IMR-90 (cell line): ENCODE results near the gene SPAG16. TPM values are rescaled to one million over a fixed set of nuclear protein-coding genes. Genes with fewer than 3 reads are reported as not detected.

ENCODE experiments used
- ATAC-seq: fragments of 200-7000 bp; cut with Tn5 transposase; 2 replicates; pipeline ENCODE4 v1.9.1; 2020; ENCODE audit warnings: low read depth, mild to moderate bottlenecking, moderate library complexity
- BruUV-seq: library from RNA; stranded (reverse); fragments of 400-500 nt; replicated peaks from 2 replicates; lab custom pipeline; 2021; lab: Mats Ljungman, UMichigan
- CTCF ChIA-PET: fragments of 300-600 bp; formaldehyde crosslinking; extraction: SDS; loops from one replicate; lab custom pipeline; 2021; ENCODE audit warnings: antibody characterized with exemption; lab: Yijun Ruan, JAX
- POLR2A ChIA-PET: fragments of 300-600 bp; sonication (Branson Sonifier 250); formaldehyde crosslinking; loops from one replicate; lab custom pipeline; 2022; ENCODE audit warnings: antibody characterized with exemption; ENCODE audit not compliant: unreplicated experiment; lab: Charles Lee
- DNase-seq: peaks from one replicate; pipeline ENCODE4 v3.0.0; 2013
- H2AFZ ChIP-seq: replicated peaks from 2 replicates; pipeline ENCODE3; 2013; ENCODE audit warnings: low read length, mild to moderate bottlenecking; ENCODE audit not compliant: poor library complexity
- H2AK5ac ChIP-seq: 2 replicates; pipeline ENCODE4 v1.6.1; 2013; ENCODE audit warnings: low read depth, low read length, inconsistent platforms
- H2AK9ac ChIP-seq: replicated peaks from 2 replicates; pipeline ENCODE3; 2013; ENCODE audit warnings: mild to moderate bottlenecking, low read depth, low read length, moderate library complexity; ENCODE audit not compliant: poor library complexity
- H2BK120ac ChIP-seq: 2 replicates; pipeline ENCODE4 v1.6.1; 2013; ENCODE audit warnings: low read depth, low read length, inconsistent platforms
- H2BK15ac ChIP-seq: 3 replicates; pipeline ENCODE4 v1.6.1; 2013; ENCODE audit warnings: low read depth, low read length, inconsistent platforms
- H2BK20ac ChIP-seq: 2 replicates; pipeline ENCODE4 v1.6.1; 2013; ENCODE audit warnings: low read depth, mild to moderate bottlenecking, inconsistent platforms, low read length, moderate library complexity
- H2BK5ac ChIP-seq: 2 replicates; pipeline ENCODE4 v1.6.1; 2013; ENCODE audit warnings: mild to moderate bottlenecking, low read depth, low read length, inconsistent platforms; ENCODE audit not compliant: poor library complexity, severe bottlenecking
- H3K14ac ChIP-seq: replicated peaks from 2 replicates; pipeline ENCODE4 v1.6.1; 2013; ENCODE audit warnings: low read depth, low read length, inconsistent platforms
- H3K18ac ChIP-seq: 2 replicates; pipeline ENCODE4 v1.6.1; 2013; ENCODE audit warnings: low read depth, low read length, control low read depth
- H3K23ac ChIP-seq: 2 replicates; pipeline ENCODE4 v1.6.1; 2013; ENCODE audit warnings: low read depth, low read length, inconsistent platforms
- H3K27ac ChIP-seq: 2 replicates; pipeline ENCODE4 v1.5.1; 2013; ENCODE audit warnings: mild to moderate bottlenecking, control low read depth, low read length; ENCODE audit not compliant: insufficient read depth
- H3K27me3 ChIP-seq: 2 replicates; pipeline ENCODE4 v1.6.1; 2013; ENCODE audit warnings: low read length; ENCODE audit not compliant: control insufficient read depth, insufficient read depth
- H3K36me3 ChIP-seq: 2 replicates; pipeline ENCODE4 v1.6.1; 2013; ENCODE audit warnings: low read length, mixed read lengths; ENCODE audit not compliant: control insufficient read depth, insufficient read depth
- H3K4ac ChIP-seq: 2 replicates; pipeline ENCODE4 v1.6.1; 2013; ENCODE audit warnings: low read depth, low read length, inconsistent platforms
- H3K4me1 ChIP-seq: 2 replicates; pipeline ENCODE4 v1.6.1; 2013; ENCODE audit warnings: low read length, mixed read lengths; ENCODE audit not compliant: control insufficient read depth, insufficient read depth
- H3K4me2 ChIP-seq: 2 replicates; pipeline ENCODE4 v1.6.1; 2013; ENCODE audit warnings: low read depth, mild to moderate bottlenecking, control low read depth, low read length, moderate library complexity
- H3K4me3 ChIP-seq: 2 replicates; pipeline ENCODE4 v1.5.1; 2013; ENCODE audit warnings: low read depth, mild to moderate bottlenecking, control low read depth, low read length, moderate library complexity; ENCODE audit not compliant: insufficient read depth
- H3K56ac ChIP-seq: 2 replicates; pipeline ENCODE4 v1.6.1; 2013; ENCODE audit warnings: low read length, inconsistent platforms; ENCODE audit not compliant: insufficient read depth; ENCODE audit errors: extremely low read depth
- H3K79me1 ChIP-seq, 2 experiments: 2 replicates each; pipeline ENCODE4 v1.6.1; 2013; ENCODE audit warnings: low read length in 2 of 2, inconsistent platforms in 1 of 2, low read depth in 1 of 2
- H3K9ac ChIP-seq: 2 replicates; pipeline ENCODE4 v1.6.1; 2013; ENCODE audit warnings: low read depth, low read length, control low read depth
- H3K9me1 ChIP-seq: 2 replicates; pipeline ENCODE4 v1.6.1; 2013; ENCODE audit warnings: low read length, inconsistent platforms; ENCODE audit not compliant: insufficient read depth
- H3K9me3 ChIP-seq: 2 replicates; pipeline ENCODE4 v1.6.1; 2013; ENCODE audit warnings: low read length; ENCODE audit not compliant: control insufficient read depth, insufficient read depth
- H4K20me1 ChIP-seq: 2 replicates; pipeline ENCODE4 v1.6.1; 2013; ENCODE audit warnings: low read length, inconsistent platforms; ENCODE audit not compliant: insufficient read depth
- H4K5ac ChIP-seq: 2 replicates; pipeline ENCODE4 v1.6.1; 2013; ENCODE audit warnings: mild to moderate bottlenecking, low read depth, low read length, control low read depth
- H4K8ac ChIP-seq, 2 experiments: 2 replicates each; pipeline ENCODE4 v1.6.1; 2013; ENCODE audit warnings: low read depth in 2 of 2, low read length in 2 of 2, control low read depth in 1 of 2, inconsistent platforms in 1 of 2
- H4K91ac ChIP-seq: 2 replicates; pipeline ENCODE4 v1.6.1; 2013; ENCODE audit warnings: low read depth, low read length, inconsistent platforms; ENCODE audit not compliant: insufficient read depth
- CEBPB ChIP-seq: IDR thresholded peaks from 2 replicates; pipeline ENCODE4 v1.6.1; 2012; ENCODE audit warnings: low read depth, low read length, improper control_type of control experiment
- CTCF ChIP-seq: conservative IDR thresholded peaks from 2 replicates; pipeline ENCODE4 v1.5.1; 2012; ENCODE audit warnings: mild to moderate bottlenecking, low read depth, low read length, improper control_type of control experiment
- MAFK ChIP-seq: IDR thresholded peaks from 2 replicates; pipeline ENCODE4 v1.6.1; 2012; ENCODE audit warnings: low read depth, low read length, improper control_type of control experiment
- RCOR1 ChIP-seq: IDR thresholded peaks from 2 replicates; pipeline ENCODE4 v1.6.1; 2012; ENCODE audit warnings: mild to moderate bottlenecking, low read length, improper control_type of control experiment; ENCODE audit not compliant: insufficient replicate concordance
- WGBS, 2 experiments: methylation state at CpG; one replicate each; pipeline versions ENCODE4 v1.1.5 to v1.1.7; 2013; ENCODE audit warnings: missing lambda C conversion rate in 2 of 2; ENCODE audit not compliant: insufficient read length in 1 of 2; ENCODE audit errors: extremely low coverage in 2 of 2; 5-methylcytosine and 5-hydroxymethylcytosine counted together
- dilution Hi-C: fragments of 300-500 bp; cut with HindIII; formaldehyde crosslinking; loops from one replicate; pipeline ENCODE4 v1.14.3; 2018; ENCODE audit warnings: low sequenced_read_pairs; ENCODE audit not compliant: unreplicated experiment
- in situ Hi-C: fragments of 300-500 bp; cut with MboI; formaldehyde crosslinking; loops from 3 replicates; pipeline ENCODE4 v1.14.3; 2019; ENCODE audit warnings: low sequenced_read_pairs, inconsistent platforms, mixed read lengths
- intact Hi-C: fragments of 100-400 bp; cut with micrococcal nuclease; formaldehyde crosslinking; loops from 2 replicates; pipeline ENCODE4 v1.10.0; 2022
- polyA plus RNA-seq, 3 experiments: library from polyadenylated mRNA; depleted of rRNA; stranded (reverse); fragments of >200 nt; gene quantifications; 2 replicates each; pipeline ENCODE4 v1.2.3, GENCODE V29; 2012; ENCODE audit warnings: low replicate concordance in 1 of 3
- total RNA-seq: library from RNA; depleted of rRNA; stranded (reverse); fragments of >200 nt; gene quantifications from 2 replicates; pipeline ENCODE4 v1.2.3, GENCODE V29; 2012

The SPAG16 gene
- total and polyA plus RNA-seq, 2 of the 4 experiments (the other 2 are of a cell fraction): 7.3 to 13.5 TPM

GRCh38 chr2:214158851-214159250 lies 874.6 kb downstream of the SPAG16 start:
- CTCF ChIA-PET: no interaction called here
- dilution Hi-C loops: no loop called here
- no peaks in the 10 kb centered on the region for H3K4me1 ChIP-seq

More at GRCh38 chr2:214158851-214159250, 874.6 kb downstream of the SPAG16 start:
- DNase-seq (no peak), ATAC-seq (no peak)
- no peaks in the 10 kb centered on the region for H3K36me3 ChIP-seq
- no peaks in the 10 kb centered on the region for H3K9me1 ChIP-seq
- H3K56ac ChIP-seq: no peak overlapping the region
- no peaks in the 10 kb centered on the region for H3K27me3 ChIP-seq
- no peak overlapping the region for H2BK5ac ChIP-seq
- no peaks in the 10 kb centered on the region for H3K9me3 ChIP-seq
- H2AK9ac ChIP-seq: no peak overlapping the region
- H4K8ac ChIP-seq: no peak overlapping the region
- H3K4ac ChIP-seq: no peak overlapping the region
- no peak overlapping the region for H3K4me2 ChIP-seq
- no peaks in the 10 kb centered on the region for H3K79me1 ChIP-seq
- H3K23ac ChIP-seq: no peak overlapping the region
- H2AK5ac ChIP-seq: no peak overlapping the region
- no peak overlapping the region for H3K18ac ChIP-seq
- no peak overlapping the region for H3K4me3 ChIP-seq
- no peak overlapping the region for H2BK20ac ChIP-seq
- H4K20me1 ChIP-seq: no peaks in the 10 kb centered on the region
- in situ Hi-C loops (no loop called here), intact Hi-C loops (no loop called here)
- WGBS, 2 experiments: no CpG with 5 or more reads among the region's 1 CpG
- no peak for TF ChIP-seq RCOR1
- no peak for TF ChIP-seq MAFK
- TF ChIP-seq CEBPB: peak; percentile 68
- no peak for TF ChIP-seq CTCF
- BruUV-seq: no TSS peak
- no peak overlapping the region for H4K5ac ChIP-seq
- H2BK15ac ChIP-seq: no peak overlapping the region
- POLR2A ChIA-PET: no interaction called here
- no peak overlapping the region for H2AFZ ChIP-seq
- H3K14ac ChIP-seq: no peak overlapping the region
- H3K9ac ChIP-seq: no peak overlapping the region
- H2BK120ac ChIP-seq: no peak overlapping the region
- no peak overlapping the region for H3K27ac ChIP-seq
- H4K91ac ChIP-seq: no peak overlapping the region
